ENCODE data around the gene AGK.
"Not testable (repeated sequence)": the region's sequence is repeated elsewhere in the genome, so short reads cannot be mapped to it uniquely, and the experiment has no call there.

AGK gene

GRCh38 chr7:141674171-141674671 is 123.0 kb downstream of the AGK start:
- DNase-seq (ENCODE audit: low read depth in 1 of 2, low spot score in 1 of 2): no peak

- DNase-seq (ENCODE audit: low read depth in 1 of 2, low spot score in 1 of 2): no peak
These were observed 123.5 kb downstream of the AGK start for GRCh38 chr7:141674702-141675101.

DNA sequence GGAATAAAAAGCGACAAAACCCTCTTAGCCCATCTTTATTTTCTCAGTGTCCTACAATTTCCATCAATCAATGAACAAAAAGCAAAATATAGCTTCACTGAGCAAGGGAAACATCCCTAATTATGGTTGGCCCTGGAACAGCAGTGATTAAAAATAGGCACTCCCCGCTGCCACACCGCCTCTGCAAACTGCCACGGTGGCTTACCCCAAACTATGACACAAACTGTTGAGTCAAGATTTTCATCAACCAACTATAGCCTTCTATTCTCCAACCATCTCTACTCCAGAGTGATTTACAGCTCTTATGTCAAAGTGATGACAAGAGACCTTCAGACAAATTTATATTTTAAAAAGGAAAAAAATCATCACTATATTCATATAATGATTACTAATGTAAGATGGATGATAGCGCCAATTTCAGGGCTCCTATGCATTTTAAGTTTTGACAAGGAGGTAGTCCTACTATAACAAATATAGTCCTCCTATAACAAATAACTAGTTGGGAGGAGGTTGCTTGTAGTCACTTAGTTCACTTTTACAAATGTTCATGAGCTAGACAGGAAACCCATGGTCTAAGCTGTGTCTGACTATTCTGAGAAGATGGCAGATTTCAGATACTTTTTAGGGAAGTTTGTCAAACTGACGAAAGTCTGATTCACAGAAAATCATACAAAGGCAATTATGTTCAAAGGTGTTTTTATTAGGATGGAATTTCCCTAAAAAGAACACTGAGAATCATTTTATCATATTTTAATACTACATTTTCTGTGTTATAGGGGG is 124.4 kb downstream of the AGK start:
- DNase-seq (ENCODE audit: low read depth in 1 of 2, low spot score in 1 of 2): no peak

DNA sequence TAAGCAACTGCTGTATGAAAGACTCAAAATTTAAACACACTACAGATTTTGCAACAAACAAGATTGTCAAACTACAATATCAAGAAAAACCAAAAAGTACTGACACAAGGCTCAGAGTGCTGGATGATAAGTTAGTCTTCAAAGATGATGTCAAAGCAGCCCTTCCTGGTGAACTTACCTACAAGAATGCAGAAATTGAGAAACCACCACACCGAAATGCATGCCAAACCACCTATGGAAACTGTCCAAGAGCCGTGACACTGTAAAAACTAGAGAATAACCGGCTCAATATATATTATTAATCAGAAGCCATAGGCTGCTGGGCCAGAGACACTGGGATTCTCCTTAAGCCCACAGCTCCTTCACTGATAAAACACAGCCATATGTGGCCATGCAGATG is 125.4 kb downstream of the AGK start:
- no peak for DNase-seq (ENCODE audit: low read depth in 1 of 2, low spot score in 1 of 2)

- no peak for DNase-seq (ENCODE audit: low read depth in 1 of 2, low spot score in 1 of 2)
These were observed 127.8 kb downstream of the AGK start for GRCh38 chr7:141679014-141679413.

DNA sequence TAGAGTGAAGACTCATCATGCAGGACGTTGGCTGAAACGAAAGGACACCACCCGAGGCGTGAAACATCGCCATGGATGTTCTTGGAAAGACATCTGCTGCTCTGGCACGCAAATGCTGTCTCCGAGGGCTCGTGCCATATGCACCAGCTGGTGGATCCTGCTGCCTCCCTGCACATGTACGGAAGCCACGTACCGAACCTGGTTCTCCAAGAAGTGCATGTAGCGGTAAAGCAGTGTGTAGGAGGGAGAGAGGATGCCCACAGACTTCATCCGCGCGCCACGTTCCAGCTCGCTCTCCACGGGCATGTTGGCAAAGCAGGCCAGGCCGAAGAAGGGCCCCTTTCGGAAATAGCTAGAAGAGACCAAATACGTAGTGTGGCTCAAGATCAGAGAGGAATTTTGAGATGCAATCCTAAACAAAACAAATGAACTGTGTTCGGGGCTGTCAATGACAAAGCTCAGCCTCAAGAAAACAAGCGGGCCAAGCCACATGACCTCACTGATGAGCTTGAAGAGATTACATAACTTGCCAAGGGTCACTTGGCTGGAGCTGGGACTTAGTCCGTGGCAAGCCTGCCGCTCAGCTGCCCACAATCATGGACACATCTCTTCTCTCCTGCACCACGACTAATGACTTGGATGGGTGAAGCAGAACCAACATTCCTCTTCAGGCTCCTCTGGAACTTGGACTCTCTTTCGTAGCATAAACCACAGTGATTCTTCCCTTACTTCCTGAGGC is 134.2 kb downstream of the AGK start:
- DNase-seq (ENCODE audit: low read depth in 1 of 2, low spot score in 1 of 2): no peak

DNA sequence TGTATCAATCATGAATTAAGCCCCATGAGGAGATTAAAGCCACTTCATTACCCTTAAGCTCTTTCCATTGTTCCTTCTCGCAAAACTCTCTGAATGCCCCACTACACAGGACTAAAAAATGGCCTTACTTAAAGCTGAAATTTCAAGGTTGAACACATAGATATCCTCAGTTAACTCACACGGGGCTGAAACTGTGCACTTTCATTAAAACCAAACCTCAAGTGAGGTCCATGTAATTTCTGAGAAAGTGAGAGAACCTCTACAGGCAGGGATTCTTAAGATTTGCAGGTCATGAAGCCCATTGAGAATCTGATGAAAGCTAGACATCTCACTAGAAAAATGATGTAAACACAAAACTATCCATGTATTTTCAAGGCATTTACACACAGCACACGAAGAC is 134.9 kb downstream of the AGK start:
- no peak for DNase-seq (ENCODE audit: low read depth in 1 of 2, low spot score in 1 of 2)

GRCh38 chr7:141686670-141687069 is 135.5 kb downstream of the AGK start:
- DNase-seq (ENCODE audit: low read depth in 1 of 2, low spot score in 1 of 2): no peak

GRCh38 chr7:141688043-141688442 is 136.8 kb downstream of the AGK start:
- DNase-seq (ENCODE audit: low read depth in 1 of 2, low spot score in 1 of 2): no peak

- DNase-seq (ENCODE audit: low read depth in 1 of 2, low spot score in 1 of 2): not testable (repeated sequence)
These were observed 138.0 kb downstream of the AGK start for GRCh38 chr7:141689072-141689825.

GRCh38 chr7:141691540-141691939 is 140.3 kb downstream of the AGK start:
- no peak for DNase-seq (ENCODE audit: low read depth in 1 of 2, low spot score in 1 of 2)

DNA sequence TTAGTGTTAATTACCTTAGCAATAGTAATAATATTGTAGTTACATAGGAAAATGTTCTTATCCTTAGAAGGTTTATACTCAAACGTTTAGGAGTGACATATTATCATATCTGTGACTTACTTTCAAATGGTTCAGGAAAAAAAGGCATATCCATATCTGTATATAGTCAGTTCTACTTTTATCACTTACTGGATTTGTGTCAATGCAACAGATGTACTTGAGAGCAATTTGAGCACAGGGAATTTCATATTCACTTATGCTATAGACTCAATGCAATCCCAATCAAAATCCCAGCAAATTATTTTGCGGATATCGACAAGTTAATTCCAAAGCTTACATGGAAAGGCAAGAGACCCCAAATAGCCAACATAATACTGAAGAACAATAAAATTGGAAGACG is 140.8 kb downstream of the AGK start:
- no peak for DNase-seq (ENCODE audit: low read depth in 1 of 2, low spot score in 1 of 2)

DNA sequence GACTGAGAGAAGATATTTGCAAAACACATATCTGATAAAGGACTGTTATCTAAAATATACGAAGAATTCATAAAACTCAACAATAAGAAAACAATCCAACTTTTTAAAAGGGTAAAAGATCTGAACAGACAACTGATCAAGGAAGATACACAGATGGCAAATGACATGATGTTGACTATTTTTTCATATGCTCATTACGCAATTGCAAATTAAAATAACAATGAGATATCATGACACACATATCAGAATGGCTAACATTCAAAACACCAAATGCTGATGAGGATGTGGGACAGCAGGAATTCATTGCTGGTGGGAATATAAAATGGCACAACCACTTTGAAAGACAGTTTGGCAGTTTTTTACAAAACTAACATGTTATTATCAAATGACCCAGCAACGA is 141.9 kb downstream of the AGK start:
- no peak for DNase-seq (ENCODE audit: low read depth in 1 of 2, low spot score in 1 of 2)

- DNase-seq (ENCODE audit: low read depth in 1 of 2, low spot score in 1 of 2): no peak
These were observed 144.6 kb downstream of the AGK start for GRCh38 chr7:141695803-141696289.

DNA sequence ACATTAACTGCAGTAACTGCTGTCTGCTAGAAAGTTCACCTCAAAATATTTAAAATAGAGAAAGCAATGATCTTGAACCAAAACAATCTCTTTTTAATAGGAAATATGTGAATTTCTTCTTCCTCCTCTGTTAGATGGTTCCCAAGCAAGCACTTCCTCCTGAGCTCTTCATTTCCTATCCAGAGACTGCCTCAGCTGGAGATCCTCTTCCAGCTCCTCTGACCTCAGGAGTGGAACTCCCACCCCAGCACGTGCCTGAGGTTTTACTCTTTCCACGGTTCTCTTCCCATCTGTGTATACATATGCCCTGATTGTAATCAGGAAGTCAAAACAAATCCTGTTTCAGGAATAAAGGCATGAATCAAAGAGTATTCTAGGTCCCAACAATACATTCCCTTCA is 145.1 kb downstream of the AGK start:
- DNase-seq (ENCODE audit: low read depth in 1 of 2, low spot score in 1 of 2): no peak

DNA sequence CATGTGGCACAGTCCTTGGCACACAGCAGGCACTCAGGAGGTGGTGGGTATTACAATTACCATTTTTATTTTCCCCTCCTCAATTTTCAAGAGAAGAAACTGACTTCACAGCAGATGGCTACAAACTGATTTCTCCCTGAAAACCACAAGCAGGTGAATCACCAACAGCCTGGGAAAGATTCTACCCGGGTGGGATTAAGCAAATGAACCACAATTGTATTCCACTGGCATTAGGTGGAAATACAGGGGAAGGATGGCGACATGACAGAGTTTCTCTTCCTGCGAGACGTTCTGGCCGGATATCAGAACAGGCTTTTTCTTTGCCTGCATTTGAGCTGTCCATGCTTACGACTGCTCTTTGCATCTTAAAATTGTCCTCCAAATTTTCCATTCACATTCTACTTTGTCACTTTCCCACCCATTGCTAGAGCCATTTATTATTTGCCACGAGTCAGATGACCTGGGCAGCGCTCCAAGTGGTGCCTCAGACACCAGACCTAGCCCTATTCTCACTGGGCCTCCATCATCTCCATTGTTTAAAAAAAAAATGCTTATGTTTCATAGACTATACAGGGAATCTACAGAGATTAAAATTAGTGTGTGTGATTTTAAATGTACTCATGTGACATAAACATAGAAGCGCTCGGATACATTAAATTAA is 146.1 kb downstream of the AGK start:
- DNase-seq (ENCODE audit: low read depth in 1 of 2, low spot score in 1 of 2): no peak

DNA sequence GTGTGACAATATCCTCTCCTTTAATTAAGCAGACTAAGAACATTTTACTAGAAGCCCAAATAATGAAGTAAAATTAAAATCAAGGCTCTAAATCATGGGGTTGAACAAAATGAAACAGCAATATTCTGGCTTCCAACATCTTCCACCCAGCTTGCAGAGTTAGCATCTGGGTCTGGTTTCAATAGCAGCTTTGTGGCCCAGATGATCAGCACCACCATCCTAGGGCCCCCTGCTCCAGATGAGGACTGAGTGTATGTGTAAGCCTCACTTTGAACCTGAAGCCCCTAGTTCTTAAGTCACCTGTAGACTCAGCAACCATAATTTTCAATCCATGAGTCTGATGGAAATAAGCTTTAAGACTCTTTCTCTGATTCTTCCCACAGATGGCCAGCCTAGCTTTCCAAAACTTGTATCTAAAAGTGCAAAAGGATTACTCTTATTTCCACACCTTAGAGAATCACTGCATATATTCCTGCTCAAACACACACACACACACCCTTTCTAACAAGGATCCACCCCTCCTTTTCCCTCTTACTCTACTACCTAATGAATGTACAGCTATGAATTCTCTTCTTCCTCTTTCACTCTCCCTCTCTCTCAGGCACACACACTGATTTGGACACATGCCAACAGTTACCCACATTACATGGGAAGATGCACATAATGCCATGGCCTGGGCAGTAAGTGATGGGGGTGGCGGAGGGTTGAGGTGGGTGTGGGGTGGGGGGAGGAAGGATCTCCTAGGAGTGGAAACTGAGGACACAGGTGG is 147.2 kb downstream of the AGK start:
- no peak for DNase-seq (ENCODE audit: low read depth in 1 of 2, low spot score in 1 of 2)

GRCh38 chr7:141699860-141700259 is 148.7 kb downstream of the AGK start:
- no peak for DNase-seq (ENCODE audit: low read depth in 1 of 2, low spot score in 1 of 2)

GRCh38 chr7:141700296-141700847 is 149.2 kb downstream of the AGK start:
- DNase-seq (ENCODE audit: low read depth in 1 of 2, low spot score in 1 of 2): no peak

DNA sequence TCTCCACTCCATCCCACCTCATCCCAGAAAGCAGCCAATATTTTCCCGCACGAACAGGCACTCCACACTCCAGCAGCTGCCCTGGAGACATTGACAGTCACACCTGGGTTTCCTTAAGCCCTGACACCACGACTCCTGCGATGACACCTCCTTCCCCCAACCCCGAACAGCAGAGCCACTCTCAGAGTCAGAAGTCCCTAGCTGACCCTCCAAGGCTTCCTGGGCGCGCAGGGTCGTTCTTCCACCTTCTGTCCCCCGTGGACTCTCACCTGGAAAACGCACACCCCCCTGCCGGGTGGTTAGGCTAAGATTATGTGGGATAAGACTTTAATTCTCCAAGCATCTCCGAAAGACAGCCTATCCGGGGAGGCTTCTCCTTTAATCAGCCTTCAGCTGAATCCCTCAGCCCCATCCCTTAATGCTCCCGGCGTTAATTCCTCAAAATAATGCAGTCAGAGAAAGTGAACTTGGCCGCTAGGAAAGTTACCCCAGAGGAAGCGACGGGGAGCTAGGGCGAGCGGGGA is 149.7 kb downstream of the AGK start:
- no peak for DNase-seq (ENCODE audit: low read depth in 1 of 2, low spot score in 1 of 2)
